Ovary (tissue), 3 donors: ENCODE data around the gene CHD2.

Experiments used
- CTCF ChIP-seq, 3 donors: fragments of 450-650 bp in 2 of 3; fragments of 200-600 bp in 1 of 3; IDR thresholded peaks; one replicate each; pipeline versions ENCODE4 v1.5.1 to v1.8.0; 2016 to 2022; ENCODE audit warnings: antibody characterized with exemption in 3 of 3, mild to moderate bottlenecking in 1 of 3
- EP300 ChIP-seq: sonication (generic); formaldehyde crosslinking; IDR thresholded peaks from one replicate; pipeline ENCODE4 v1.6.1; 2017; ENCODE audit warnings: antibody characterized with exemption
- donor health status: DM: no; HTN: no; CAD: no.

- TF ChIP-seq EP300: no peak
- TF ChIP-seq CTCF (IDR thresholded peaks at IDR 0.05): no peak
These were observed 14.0 kb downstream of the CHD2 start for GRCh38 chr15:92914103-92914499.
